ENCODE data around the gene INSR.

GRCh38 chr19:7179917-7180306 lies 114.3 kb downstream of the INSR start:
- TF ChIP-seq CTCF (IDR thresholded peaks at IDR 0.05 in 4 of 5, conservative IDR thresholded peaks at IDR 0.05 in 1 of 5) (no peak), POLR2A (IDR thresholded peaks at IDR 0.05) (no peak)

All from gastrocnemius medialis (tissue), 4 donors.